GM12878 (cell line): Measurements from ENCODE around the gene OTULINL. TPM values are rescaled to one million over a fixed set of nuclear protein-coding genes. Genes with fewer than 3 reads are reported as not detected.

Experiments
- ATAC-seq: fragments of 200-7000 bp; cut with Tn5 transposase; 3 replicates; pipeline ENCODE4 v1.9.1; 2020; ENCODE audit warnings: mild to moderate bottlenecking, moderate library complexity
- BruUV-seq: library from RNA; stranded (reverse); fragments of 400-500 nt; replicated peaks from 2 replicates; lab custom pipeline; 2021; lab: Mats Ljungman, UMichigan
- CTCF ChIA-PET: fragments of 300-600 bp; sonication (Branson Sonifier 250); formaldehyde crosslinking; extraction: SDS; loops from one replicate; lab custom pipeline; 2021; ENCODE audit warnings: inconsistent platforms; lab: Yijun Ruan, JAX
- POLR2A ChIA-PET: fragments of 350-600 bp; formaldehyde crosslinking; extraction: SDS; loops from one replicate; lab custom pipeline; 2021; ENCODE audit warnings: inconsistent platforms; lab: Charles Lee
- RAD21 ChIA-PET: fragments of 300-600 bp; sonication (Branson Sonifier 250); formaldehyde crosslinking; loops from one replicate; lab custom pipeline; 2023; ENCODE audit warnings: antibody characterized with exemption; ENCODE audit not compliant: unreplicated experiment; lab: Charles Lee
- SMC1A ChIA-PET: fragments of 300-600 bp; sonication (Branson Sonifier 250); formaldehyde crosslinking; loops from one replicate; lab custom pipeline; 2023; ENCODE audit not compliant: unreplicated experiment, uncharacterized antibody; lab: Charles Lee
- DNase-seq: peaks from one replicate; pipeline ENCODE4 v3.0.0-alpha.2; 2011; ENCODE audit warnings: low read depth, low spot score
- FAIRE-seq: peaks from 3 replicates; lab custom pipeline; 2011; peaks lifted over from hg19 to GRCh38; lab: Jason Lieb, UNC
- H2AFZ ChIP-seq: 2 replicates; pipeline ENCODE4 v1.6.0; 2011; ENCODE audit warnings: low read depth, low read length, control low read depth; ENCODE audit not compliant: control insufficient read depth
- H3K27ac ChIP-seq: 2 replicates; pipeline ENCODE4 v1.5.1; 2011; ENCODE audit warnings: control low read depth; ENCODE audit not compliant: control insufficient read depth, insufficient read depth
- H3K27me3 ChIP-seq, 2 experiments: replicated peaks in 1 of 2; 2 replicates each; pipeline versions ENCODE4 v1.6.0 to v1.6.1; 2011; ENCODE audit warnings: low read length in 1 of 2; ENCODE audit not compliant: control insufficient read depth in 2 of 2, insufficient read depth in 2 of 2
- H3K36me3 ChIP-seq, 2 experiments: 2 replicates each; pipeline ENCODE4 v1.5.1; 2011; ENCODE audit warnings: low read length in 1 of 2; ENCODE audit not compliant: control insufficient read depth in 2 of 2, insufficient read depth in 2 of 2
- H3K4me1 ChIP-seq: 2 replicates; pipeline ENCODE4 v1.6.1; 2011; ENCODE audit warnings: mild to moderate bottlenecking, low read length, moderate library complexity, mixed read lengths; ENCODE audit not compliant: control insufficient read depth, insufficient read depth
- H3K4me2 ChIP-seq: 2 replicates; pipeline ENCODE4 v1.6.0; 2011; ENCODE audit warnings: control low read depth; ENCODE audit not compliant: control insufficient read depth, insufficient read depth
- H3K4me3 ChIP-seq: fragments of 200-600 bp; sonication (generic); 2 replicates; pipeline ENCODE4 v1.5.1; 2016
- H3K79me2 ChIP-seq: 2 replicates; pipeline ENCODE4 v1.6.0; 2011; ENCODE audit warnings: low read length; ENCODE audit not compliant: control insufficient read depth, insufficient read depth
- H3K9ac ChIP-seq: 2 replicates; pipeline ENCODE4 v1.8.0; 2011; ENCODE audit warnings: low read length, control low read depth, mixed read lengths; ENCODE audit not compliant: control insufficient read depth, insufficient read depth
- H3K9me3 ChIP-seq: replicated peaks from 3 replicates; pipeline ENCODE4 v1.5.1; 2011; ENCODE audit warnings: mild to moderate bottlenecking, low read length; ENCODE audit not compliant: control insufficient read depth, insufficient read depth
- H4K20me1 ChIP-seq: 2 replicates; pipeline ENCODE4 v1.6.0; 2011; ENCODE audit not compliant: control insufficient read depth, insufficient read depth
- BACH1 ChIP-seq: fragments of 450-650 bp; IDR thresholded peaks from 2 replicates; pipeline ENCODE4 v1.6.1; 2017; ENCODE audit warnings: mild to moderate bottlenecking, borderline replicate concordance
- BMI1 ChIP-seq: fragments of 450-650 bp; IDR thresholded peaks from 2 replicates; pipeline ENCODE4 v1.6.1; 2016; ENCODE audit warnings: mild to moderate bottlenecking, moderate library complexity, borderline replicate concordance
- CUX1 ChIP-seq: IDR thresholded peaks from 2 replicates; pipeline ENCODE4 v1.6.1; 2012; ENCODE audit warnings: improper control_type of control experiment, low read depth, low read length; ENCODE audit not compliant: insufficient replicate concordance
- ESRRA ChIP-seq: IDR thresholded peaks from 2 replicates; pipeline ENCODE4 v1.6.1; 2012; ENCODE audit warnings: mild to moderate bottlenecking, low read length, improper control_type of control experiment
- HDAC6 ChIP-seq: fragments of 200-600 bp; sonication (generic); IDR thresholded peaks from one replicate; pipeline ENCODE4 v1.8.0; 2017; ENCODE audit warnings: antibody characterized with exemption; ENCODE audit not compliant: unreplicated experiment
- NBN ChIP-seq: fragments of 450-650 bp; IDR thresholded peaks from 2 replicates; pipeline ENCODE4 v1.6.1; 2016
- NR2F1 ChIP-seq: fragments of 450-650 bp; conservative IDR thresholded peaks from 2 replicates; pipeline ENCODE4 v1.6.1; 2017; ENCODE audit warnings: mild to moderate bottlenecking
- POLR2AphosphoS5 ChIP-seq: IDR thresholded peaks from 2 replicates; pipeline ENCODE4 v1.6.1; 2011; ENCODE audit warnings: mild to moderate bottlenecking, low read length, inconsistent platforms
- POU2F2 ChIP-seq: IDR thresholded peaks from 3 replicates; pipeline ENCODE4 v1.6.1; 2011; ENCODE audit warnings: low read depth, mild to moderate bottlenecking, low read length, borderline replicate concordance
- RBBP5 ChIP-seq: fragments of 200-600 bp; sonication (generic); conservative IDR thresholded peaks from 2 replicates; pipeline ENCODE4 v1.6.1; 2016
- SREBF1 ChIP-seq: IDR thresholded peaks from 2 replicates; pipeline ENCODE4 v1.6.1; 2012; ENCODE audit warnings: mild to moderate bottlenecking, low read length
- SRF ChIP-seq, 2 experiments: IDR thresholded peaks; 2 replicates each; pipeline ENCODE4 v1.6.1; 2011; ENCODE audit warnings: low read depth in 2 of 2, low read length in 2 of 2, mild to moderate bottlenecking in 1 of 2, moderate library complexity in 1 of 2
- WGBS: methylation state at CpG from one replicate; pipeline ENCODE4 v1.1.6; 2016; ENCODE audit warnings: low lambda C conversion rate; ENCODE audit not compliant: insufficient replicate concordance, insufficient coverage; ENCODE audit errors: missing lambda C conversion rate; 5-methylcytosine and 5-hydroxymethylcytosine counted together
- in situ Hi-C: fragments of 300-500 bp; cut with MboI; formaldehyde crosslinking; loops from 9 replicates; pipeline ENCODE4 v1.14.3; 2018; ENCODE audit warnings: mixed read lengths
- intact Hi-C: fragments of 100-400 bp; cut with micrococcal nuclease; formaldehyde crosslinking; loops from one replicate; pipeline ENCODE4 v1.14.2; 2022; ENCODE audit not compliant: unreplicated experiment
- polyA plus RNA-seq, 11 experiments: library from polyadenylated mRNA; depleted of rRNA in 4 of 11; unstranded in 6 of 11; stranded (reverse) in 5 of 11; fragments of >200 nt; fragmentation: Nextera tagmentation in 4 of 11; fragmentation: Illumina TruSeq in 1 of 11; extraction: Ambion mirVana in 4 of 11; extraction: Trizol in 1 of 11; gene quantifications; 1 replicate in 1 of 11; 2 replicates in 10 of 11; pipeline versions ENCODE4 v1.2.1 to v1.2.3, GENCODE V29; 2011 to 2016; ENCODE audit warnings: inconsistent platforms in 2 of 11, missing spikeins in 2 of 11, low read depth in 1 of 11
- total RNA-seq, 4 experiments: library from RNA; depleted of rRNA in 3 of 4; stranded (reverse); fragments of >200 nt in 3 of 4; fragmentation: Illumina TruSeq in 1 of 4; extraction: Trizol in 1 of 4; gene quantifications; 2 replicates each; pipeline versions ENCODE4 v1.2.1 to v1.2.3, GENCODE V29; 2013 to 2021

OTULINL gene
- total and polyA plus RNA-seq, 10 of the 15 experiments (the other 5 are each of a cell fraction or from before 2014, with no cell fraction given), result 0.60 to 4.7 (median 1.8) TPM

- no peak overlapping the region for H3K4me2 ChIP-seq
- ChIA-PET RAD21 (no interaction called here), POLR2A (no interaction called here), CTCF (no interaction called here)
- H2AFZ ChIP-seq, result no peak overlapping the region
- FAIRE-seq (no peak), DNase-seq (no peak), ATAC-seq (no peak)
- H3K4me3 ChIP-seq, result no peak overlapping the region
- H3K79me2 ChIP-seq, result no peaks in the 10 kb centered on the region
- H4K20me1 ChIP-seq, result no peaks in the 10 kb centered on the region
- no peak overlapping the region for H3K27ac ChIP-seq
- in situ Hi-C loops (no loop called here), intact Hi-C loops (no loop called here)
- peaks cover 0 to 8% of the 10 kb centered on the region in 2 experiments; a peak in 1 of 4 replicates for H3K27me3 ChIP-seq
- peaks cover 2% of the 10 kb centered on the region; the same call in 1 of the 3 replicates for H3K9me3 ChIP-seq
- H3K4me1 ChIP-seq, result no peaks in the 10 kb centered on the region; the same call in 1 of the 2 replicates
- no TSS peak for BruUV-seq
- H3K9ac ChIP-seq, result no peak overlapping the region
- H3K36me3 ChIP-seq, result no peaks in the 10 kb centered on the region
- TF ChIP-seq POU2F2, result no peak
- TF ChIP-seq BACH1, result no peak
- TF ChIP-seq NR2F1, result no peak
- no peak for TF ChIP-seq SREBF1
- no peak for TF ChIP-seq BMI1
- no peak for TF ChIP-seq NBN
- no peak for TF ChIP-seq RBBP5
- TF ChIP-seq ESRRA, result no peak
- TF ChIP-seq POLR2AphosphoS5, result no peak
- no peak for TF ChIP-seq SRF (IDR thresholded peaks at IDR 0.05; ENCODE audit: low read depth in 2 of 2, low read length in 2 of 2)
- TF ChIP-seq HDAC6, result no peak
- no peak for TF ChIP-seq CUX1
- TF ChIP-seq, all 136 proteins: peak for 0
- SMC1A ChIA-PET, result no interaction called here
- 27% methylated on average over 8 of the region's 8 CpGs for WGBS
Observed at GRCh38 chr5:14557203-14557770, 24.3 kb upstream of the OTULINL start.
